Loucy (cell line): ENCODE data around the gene SNX10.
A peak's percentile ranks its signal among the peaks of the same experiment; 100 is the strongest.

Source experiments
- H2AFZ ChIP-seq: fragments of 200-600 bp; sonication (generic); 2 replicates; pipeline ENCODE4 v1.6.0; 2016; ENCODE audit warnings: antibody characterized with exemption, mild to moderate bottlenecking, low read length, moderate library complexity
- H3F3A ChIP-seq: fragments of 200-600 bp; 2 replicates; pipeline ENCODE4 v1.6.0; 2016; ENCODE audit warnings: antibody characterized with exemption, low read depth, mild to moderate bottlenecking
- H3K27me3 ChIP-seq: fragments of 200-600 bp; sonication (generic); 2 replicates; pipeline ENCODE4 v1.6.1; 2014; ENCODE audit warnings: low read length, mild to moderate bottlenecking; ENCODE audit not compliant: insufficient read depth, poor library complexity, severe bottlenecking
- H3K36me3 ChIP-seq: fragments of 200-600 bp; sonication (generic); 2 replicates; pipeline ENCODE4 v1.6.1; 2016; ENCODE audit warnings: low read length; ENCODE audit not compliant: insufficient read depth
- H3K4me1 ChIP-seq: fragments of 200-600 bp; sonication (generic); 2 replicates; pipeline ENCODE4 v1.5.1; 2014; ENCODE audit warnings: low read length, mild to moderate bottlenecking; ENCODE audit not compliant: insufficient read depth, poor library complexity, severe bottlenecking
- H3K4me2 ChIP-seq: fragments of 200-600 bp; sonication (generic); 2 replicates; pipeline ENCODE4 v1.6.0; 2014; ENCODE audit warnings: antibody characterized with exemption, low read length, low read depth, mild to moderate bottlenecking; ENCODE audit not compliant: poor library complexity, severe bottlenecking
- H3K4me3 ChIP-seq: fragments of 200-600 bp; sonication (generic); 2 replicates; pipeline ENCODE4 v1.5.1; 2014; ENCODE audit warnings: low read length, mild to moderate bottlenecking, mixed read lengths; ENCODE audit not compliant: poor library complexity, severe bottlenecking
- H3K79me2 ChIP-seq: fragments of 200-600 bp; sonication (generic); 2 replicates; pipeline ENCODE4 v1.6.1; 2014; ENCODE audit warnings: low read length; ENCODE audit not compliant: insufficient read depth
- H3K9ac ChIP-seq: fragments of 200-600 bp; sonication (generic); 2 replicates; pipeline ENCODE4 v1.6.0; 2014; ENCODE audit warnings: mild to moderate bottlenecking, low read depth, low read length, moderate library complexity; ENCODE audit not compliant: poor library complexity, severe bottlenecking
- H3K9me2 ChIP-seq: fragments of 200-600 bp; sonication (generic); replicated peaks from 2 replicates; pipeline ENCODE4 v1.6.1; 2016; ENCODE audit warnings: low read depth, low read length, mixed read lengths
- H3K9me3 ChIP-seq: fragments of 200-600 bp; sonication (generic); 2 replicates; pipeline ENCODE4 v1.6.1; 2014; ENCODE audit warnings: mild to moderate bottlenecking, antibody characterized with exemption, low read length, low read depth; ENCODE audit not compliant: insufficient read depth
- H4K20me1 ChIP-seq: fragments of 200-600 bp; sonication (generic); 2 replicates; pipeline ENCODE4 v1.6.0; 2014; ENCODE audit warnings: antibody characterized with exemption, low read length, mild to moderate bottlenecking; ENCODE audit not compliant: insufficient read depth, poor library complexity, severe bottlenecking
- CTCF ChIP-seq: fragments of 200-600 bp; sonication (generic); conservative IDR thresholded peaks from 2 replicates; pipeline ENCODE4 v1.5.1; 2014; ENCODE audit warnings: mild to moderate bottlenecking, antibody characterized with exemption, low read length
- EZH2phosphoT487 ChIP-seq: fragments of 200-600 bp; IDR thresholded peaks from 2 replicates; pipeline ENCODE4 v1.6.1; 2018; ENCODE audit warnings: antibody characterized with exemption, mild to moderate bottlenecking, moderate library complexity, borderline replicate concordance

Gene SNX10

GRCh38 chr7:26280097-26280496, 11.6 kb upstream of the SNX10 start:
- Histone ChIP-seq H3K27me3 (no peaks in the 10 kb centered on the region), H3K4me1 (peaks cover 4% of the 10 kb centered on the region), H2AFZ (peak overlapping the region; percentile 5), H3K4me2 (peak overlapping the region; percentile 47), H4K20me1 (no peaks in the 10 kb centered on the region), H3K9me3 (no peaks in the 10 kb centered on the region), H3F3A (no peaks in the 10 kb centered on the region), H3K9ac (no peak overlapping the region), H3K36me3 (no peaks in the 10 kb centered on the region), H3K79me2 (no peaks in the 10 kb centered on the region), H3K9me2 (no peaks in the 10 kb centered on the region), H3K4me3 (no peak overlapping the region)
- TF ChIP-seq EZH2phosphoT487 = no peak
- no peak for TF ChIP-seq CTCF

- Histone ChIP-seq H3K4me3 (no peak overlapping the region), H3K9me2 (no peaks in the 10 kb centered on the region), H3K27me3 (no peaks in the 10 kb centered on the region), H4K20me1 (no peaks in the 10 kb centered on the region), H3K36me3 (no peaks in the 10 kb centered on the region), H3K9ac (no peak overlapping the region), H3K4me1 (peaks cover 4% of the 10 kb centered on the region), H3K79me2 (no peaks in the 10 kb centered on the region), H3K4me2 (no peak overlapping the region), H3K9me3 (no peaks in the 10 kb centered on the region), H2AFZ (no peak overlapping the region), H3F3A (no peaks in the 10 kb centered on the region)
- TF ChIP-seq EZH2phosphoT487 (no peak), CTCF (no peak)
Measured at GRCh38 chr7:26280723-26281122, 10.9 kb upstream of the SNX10 start.

- H3K4me2 ChIP-seq = no peak overlapping the region
Measured at GRCh38 chr7:26284477-26284876, 7.2 kb upstream of the SNX10 start.

More at GRCh38 chr7:26284477-26284876, 7.2 kb upstream of the SNX10 start:
- Histone ChIP-seq H3K9me2 (no peaks in the 10 kb centered on the region), H3K79me2 (no peaks in the 10 kb centered on the region), H3K9ac (no peak overlapping the region), H2AFZ (no peak overlapping the region), H3F3A (no peaks in the 10 kb centered on the region), H3K36me3 (no peaks in the 10 kb centered on the region), H3K9me3 (no peaks in the 10 kb centered on the region), H3K4me3 (no peak overlapping the region), H4K20me1 (no peaks in the 10 kb centered on the region), H3K4me1 (peaks cover 2% of the 10 kb centered on the region), H3K27me3 (no peaks in the 10 kb centered on the region)
- TF ChIP-seq EZH2phosphoT487 (no peak), CTCF (no peak)
